ENCODE results near the gene CDC123.

- TF ChIP-seq CTCF (optimal IDR thresholded peaks at IDR 0.05 in 1 of 3, IDR thresholded peaks at IDR 0.05 in 1 of 3, conservative IDR thresholded peaks at IDR 0.05 in 1 of 3; ENCODE audit: extremely low read depth in 1 of 3, insufficient read depth in 2 of 3, low read length in 3 of 3) = no peak
- TF ChIP-seq EZH2 (IDR thresholded peaks at IDR 0.05; ENCODE audit: low read length) = no peak
Observed at GRCh38 chr10:12238821-12239220, 42.8 kb downstream of the CDC123 start.

All from keratinocyte (primary cell).